ENCODE data around the gene SLC38A7.

SLC38A7 gene

GRCh38 chr16:58651965-58652348 is 32.6 kb downstream of the SLC38A7 start:
- no peak for DNase-seq (ENCODE audit: extremely low read depth, low read depth)
- no peak for TF ChIP-seq CTCF (IDR thresholded peaks at IDR 0.05; ENCODE audit: low read depth, low read length, missing control alignments)
- H3K4me3 ChIP-seq (replicated peaks; ENCODE audit: low read depth, low read length), result no peak overlapping the region

GRCh38 chr16:58649707-58650106 is 34.9 kb downstream of the SLC38A7 start:
- no peak for DNase-seq (ENCODE audit: extremely low read depth, low read depth)
- TF ChIP-seq CTCF (IDR thresholded peaks at IDR 0.05; ENCODE audit: low read depth, low read length, missing control alignments), result no peak
- no peak overlapping the region for H3K4me3 ChIP-seq (replicated peaks; ENCODE audit: low read depth, low read length)

- H3K4me3 ChIP-seq (replicated peaks; ENCODE audit: low read depth, low read length), result no peak overlapping the region
- no peak for TF ChIP-seq CTCF (IDR thresholded peaks at IDR 0.05; ENCODE audit: low read depth, low read length, missing control alignments)
- no peak for DNase-seq (ENCODE audit: extremely low read depth, low read depth)
Measured at GRCh38 chr16:58647107-58647506, 37.5 kb downstream of the SLC38A7 start.

GRCh38 chr16:58644765-58645487 is 39.6 kb downstream of the SLC38A7 start:
- DNase-seq (ENCODE audit: extremely low read depth, low read depth), result no peak
- no peak overlapping the region for H3K4me3 ChIP-seq (replicated peaks; ENCODE audit: low read depth, low read length)
- no peak for TF ChIP-seq CTCF (IDR thresholded peaks at IDR 0.05; ENCODE audit: low read depth, low read length, missing control alignments)

GRCh38 chr16:58644108-58644507 is 40.5 kb downstream of the SLC38A7 start:
- TF ChIP-seq CTCF (IDR thresholded peaks at IDR 0.05; ENCODE audit: low read depth, low read length, missing control alignments), result no peak
- no peak overlapping the region for H3K4me3 ChIP-seq (replicated peaks; ENCODE audit: low read depth, low read length)
- no peak for DNase-seq (ENCODE audit: extremely low read depth, low read depth)

- no peak for TF ChIP-seq CTCF (IDR thresholded peaks at IDR 0.05; ENCODE audit: low read depth, low read length, missing control alignments)
- no peak for DNase-seq (ENCODE audit: extremely low read depth, low read depth)
- H3K4me3 ChIP-seq (replicated peaks; ENCODE audit: low read depth, low read length), result no peak overlapping the region
Measured at GRCh38 chr16:58640949-58641348, 43.6 kb downstream of the SLC38A7 start.

GRCh38 chr16:58639836-58640235 is 44.7 kb downstream of the SLC38A7 start:
- no peak for TF ChIP-seq CTCF (IDR thresholded peaks at IDR 0.05; ENCODE audit: low read depth, low read length, missing control alignments)
- H3K4me3 ChIP-seq (replicated peaks; ENCODE audit: low read depth, low read length), result no peak overlapping the region
- DNase-seq (ENCODE audit: extremely low read depth, low read depth), result no peak

All from HFF-Myc (cell line).